ENCODE results near the gene GRK7.
"Not testable (repeated sequence)": the region's sequence is repeated elsewhere in the genome, so short reads cannot be mapped to it uniquely, and the experiment has no call there.

- not testable (repeated sequence) for TF ChIP-seq EZH2phosphoT487 (IDR thresholded peaks at IDR 0.05; ENCODE audit: low read depth); CTCF (IDR thresholded peaks at IDR 0.05; ENCODE audit: low read depth, low read length)
Observed at GRCh38 chr3:141788750-141789149, 25.5 kb downstream of the GRK7 start.
